A673 (cell line): ENCODE data around the gene SDK1.

Experiments used
- EZH2 ChIP-seq: fragments of 200-600 bp; sonication (generic); IDR thresholded peaks from 2 replicates; pipeline ENCODE4 v1.6.1; 2017; ENCODE audit warnings: borderline replicate concordance, low read depth, mild to moderate bottlenecking, mixed read lengths, antibody characterized with exemption, low read length; ENCODE audit not compliant: poor library complexity, severe bottlenecking
- TF ChIP-seq, protein P1 (sequence below): fragments of 300-800, 200-600 bp; sonication (generic); conservative IDR thresholded peaks from 2 replicates; pipeline ENCODE4 v1.5.1; 2017; ENCODE audit warnings: low read depth, mild to moderate bottlenecking, antibody characterized with exemption, low read length, moderate library complexity, mixed read lengths

DNA sequence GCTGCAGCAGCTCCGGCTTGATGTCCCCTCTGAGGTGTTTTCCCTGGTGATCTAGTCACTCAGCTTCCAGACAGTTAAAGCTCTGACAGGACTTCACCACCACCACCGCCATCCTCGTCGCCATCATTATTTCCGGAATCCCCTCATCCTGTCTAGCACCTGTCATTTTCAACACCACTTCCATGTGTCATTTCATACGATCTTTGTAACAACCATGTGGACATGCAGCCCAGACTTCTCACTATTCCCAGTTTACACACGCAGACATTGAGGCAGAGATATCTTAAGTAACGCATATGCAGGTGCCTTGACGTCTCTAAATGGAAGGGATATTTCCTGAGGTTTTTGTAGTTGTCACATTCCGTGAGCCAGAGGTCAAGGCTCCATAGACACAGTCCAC lies 850.5 kb downstream of the SDK1 start:
- TF ChIP-seq, protein P1, sequence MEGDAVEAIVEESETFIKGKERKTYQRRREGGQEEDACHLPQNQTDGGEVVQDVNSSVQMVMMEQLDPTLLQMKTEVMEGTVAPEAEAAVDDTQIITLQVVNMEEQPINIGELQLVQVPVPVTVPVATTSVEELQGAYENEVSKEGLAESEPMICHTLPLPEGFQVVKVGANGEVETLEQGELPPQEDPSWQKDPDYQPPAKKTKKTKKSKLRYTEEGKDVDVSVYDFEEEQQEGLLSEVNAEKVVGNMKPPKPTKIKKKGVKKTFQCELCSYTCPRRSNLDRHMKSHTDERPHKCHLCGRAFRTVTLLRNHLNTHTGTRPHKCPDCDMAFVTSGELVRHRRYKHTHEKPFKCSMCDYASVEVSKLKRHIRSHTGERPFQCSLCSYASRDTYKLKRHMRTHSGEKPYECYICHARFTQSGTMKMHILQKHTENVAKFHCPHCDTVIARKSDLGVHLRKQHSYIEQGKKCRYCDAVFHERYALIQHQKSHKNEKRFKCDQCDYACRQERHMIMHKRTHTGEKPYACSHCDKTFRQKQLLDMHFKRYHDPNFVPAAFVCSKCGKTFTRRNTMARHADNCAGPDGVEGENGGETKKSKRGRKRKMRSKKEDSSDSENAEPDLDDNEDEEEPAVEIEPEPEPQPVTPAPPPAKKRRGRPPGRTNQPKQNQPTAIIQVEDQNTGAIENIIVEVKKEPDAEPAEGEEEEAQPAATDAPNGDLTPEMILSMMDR = no peak
- TF ChIP-seq EZH2 = no peak
